Measurements from ENCODE around the gene GCNA. TPM values are rescaled to one million over a fixed set of nuclear protein-coding genes. Genes with fewer than 3 reads are reported as not detected.

Gene GCNA, protein sequence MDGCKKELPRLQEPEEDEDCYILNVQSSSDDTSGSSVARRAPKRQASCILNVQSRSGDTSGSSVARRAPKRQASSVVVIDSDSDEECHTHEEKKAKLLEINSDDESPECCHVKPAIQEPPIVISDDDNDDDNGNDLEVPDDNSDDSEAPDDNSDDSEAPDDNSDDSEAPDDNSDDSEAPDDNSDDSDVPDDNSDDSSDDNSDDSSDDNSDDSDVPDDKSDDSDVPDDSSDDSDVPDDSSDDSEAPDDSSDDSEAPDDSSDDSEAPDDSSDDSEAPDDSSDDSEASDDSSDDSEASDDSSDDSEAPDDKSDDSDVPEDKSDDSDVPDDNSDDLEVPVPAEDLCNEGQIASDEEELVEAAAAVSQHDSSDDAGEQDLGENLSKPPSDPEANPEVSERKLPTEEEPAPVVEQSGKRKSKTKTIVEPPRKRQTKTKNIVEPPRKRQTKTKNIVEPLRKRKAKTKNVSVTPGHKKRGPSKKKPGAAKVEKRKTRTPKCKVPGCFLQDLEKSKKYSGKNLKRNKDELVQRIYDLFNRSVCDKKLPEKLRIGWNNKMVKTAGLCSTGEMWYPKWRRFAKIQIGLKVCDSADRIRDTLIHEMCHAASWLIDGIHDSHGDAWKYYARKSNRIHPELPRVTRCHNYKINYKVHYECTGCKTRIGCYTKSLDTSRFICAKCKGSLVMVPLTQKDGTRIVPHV
- total RNA-seq, result 1.4 and 1.9 TPM in 2 replicates

DNA sequence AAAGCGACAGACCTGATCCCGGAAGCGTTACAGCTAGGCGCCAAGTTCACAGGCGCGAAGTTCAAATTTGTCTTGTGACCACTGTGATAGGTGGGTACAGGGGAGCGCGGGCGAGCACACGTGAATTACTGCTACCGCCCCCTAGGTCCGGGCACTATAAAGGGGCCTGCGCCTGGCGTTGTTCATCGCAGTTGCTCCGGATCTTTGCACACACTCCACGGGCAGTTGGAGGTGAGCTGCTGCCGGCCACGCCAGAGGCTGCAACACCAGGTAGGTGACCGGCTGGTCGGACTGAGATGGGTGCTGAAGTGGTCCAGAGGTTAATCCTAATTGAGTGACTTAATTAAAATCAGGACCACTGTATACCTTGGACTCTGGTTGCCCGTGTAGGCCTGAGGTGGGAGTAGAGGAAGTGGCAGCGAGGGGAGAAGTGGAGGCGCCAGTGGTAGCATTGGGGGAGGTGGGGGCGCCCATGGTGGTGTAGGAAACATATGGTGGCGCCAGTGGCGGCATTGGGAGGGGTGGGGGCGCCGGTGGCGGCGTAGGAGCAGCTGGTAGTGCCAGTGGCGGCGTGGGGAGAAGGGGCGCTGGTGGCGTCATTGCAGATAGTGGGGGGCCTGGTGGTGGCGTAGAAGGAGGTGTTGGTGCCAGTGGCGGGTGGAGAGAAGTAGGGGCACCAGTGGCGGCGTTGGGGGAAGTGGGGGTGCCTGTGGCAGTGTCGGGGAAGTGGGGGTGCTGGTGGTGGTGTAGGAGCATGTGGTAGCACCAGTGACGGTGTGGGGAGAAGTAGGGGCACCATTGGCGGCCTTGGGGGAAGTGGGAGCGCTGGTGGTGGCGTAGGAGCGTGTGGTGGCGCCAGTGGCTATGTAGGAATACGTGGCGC is at the start of gene GCNA:
GCNA (plus strand) TSS at position 185 of the 883 bp plus-strand sequence. CDS start 2,385 bp downstream, outside the sequence.

DNA sequence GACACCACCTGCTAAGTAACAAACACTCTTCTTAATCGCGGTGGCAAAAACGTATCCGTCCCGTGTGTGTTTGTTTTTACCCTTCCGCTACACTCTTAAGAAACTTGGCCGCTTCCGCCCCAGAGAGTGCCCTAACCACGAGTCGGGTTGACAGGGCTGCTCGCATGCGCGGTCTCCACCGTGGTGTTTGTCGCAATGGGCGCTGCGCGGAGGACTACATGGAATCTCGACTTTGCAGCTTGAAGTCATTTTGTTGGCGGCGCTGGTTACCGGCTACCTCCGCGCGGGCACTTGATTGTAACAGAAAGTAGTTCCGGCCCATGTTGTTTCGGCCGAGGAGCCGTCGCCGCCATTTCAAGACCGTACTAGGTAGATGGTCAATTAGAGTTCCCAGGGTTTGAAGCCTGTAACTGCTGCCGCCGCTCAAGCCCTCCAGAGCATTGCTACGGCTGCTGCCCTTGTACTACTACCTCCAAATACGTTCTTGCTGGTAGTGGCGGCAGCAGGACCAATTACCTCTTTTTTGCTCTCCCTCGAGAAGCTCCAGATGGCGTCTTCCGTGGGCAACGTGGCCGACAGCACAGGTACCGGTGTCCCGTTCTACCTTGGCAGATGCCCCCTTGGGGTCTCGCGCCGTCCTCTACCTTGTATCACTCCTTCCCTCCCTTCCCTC is 45.3 kb upstream of the GCNA start, which contains the start of gene OGT:
OGT (plus strand) TSS at position 352 of the 673 bp plus-strand sequence; CDS start at position 548, 196 bp downstream.

DNA sequence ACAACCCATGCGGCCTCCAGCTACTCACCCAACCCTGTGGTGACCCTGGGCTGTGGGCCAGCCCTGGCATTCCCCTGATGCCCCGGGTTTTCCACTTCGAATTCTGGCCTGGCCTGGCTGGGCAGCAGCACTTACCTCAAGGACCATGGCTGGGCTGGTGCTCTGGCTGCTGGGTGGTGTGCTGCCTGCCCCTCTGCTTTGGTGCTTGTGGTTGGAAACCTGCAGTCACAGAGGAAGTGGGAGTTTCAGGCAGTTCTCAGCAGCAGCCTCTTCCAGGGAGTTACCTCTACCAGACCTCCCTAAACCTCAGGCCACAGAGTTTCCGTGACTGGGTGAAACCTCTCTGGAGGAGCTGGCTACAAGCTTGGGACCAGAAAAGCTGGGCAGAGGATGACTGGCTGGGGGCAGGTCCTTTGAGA is 40.1 kb downstream of the GCNA start, which contains the start of gene CXCR3:
CXCR3 (minus strand) TSS at position 209 of the 419 bp plus-strand sequence; CDS start at position 147, 62 bp downstream.

Other genes starting within 250 kb of the GCNA start
- 32.1 and 64.4 TPM in 2 replicates for gene TAF1, start 212.1 kb upstream of the GCNA start, total RNA-seq
- gene OGT, start 45.3 kb upstream of the GCNA start, total RNA-seq, result 113 and 118 TPM in 2 replicates
- gene CXCR3, start 40.1 kb downstream of the GCNA start, total RNA-seq, result not detected in 2 replicates
- gene CXorf49, start 139.8 kb downstream of the GCNA start, total RNA-seq, result not detected in 2 replicates
- not detected in 2 replicates for gene CXorf49B, start 184.9 kb downstream of the GCNA start, total RNA-seq